Right lobe of liver (tissue), 6 donors: Measurements from ENCODE around the gene ADGRG3. TPM values are rescaled to one million over a fixed set of nuclear protein-coding genes. Genes with fewer than 3 reads are reported as not detected.

Experiments used
- ATAC-seq, 4 donors: fragments of 200-7000 bp; cut with Tn5 transposase; one replicate each; pipeline ENCODE4 v1.9.1; 2020; ENCODE audit warnings: mild to moderate bottlenecking in 4 of 4, moderate library complexity in 4 of 4
- DNase-seq, 3 donors: peaks; one replicate each; pipeline ENCODE4 v3.0.0-alpha.2; 2020
- H3K27ac ChIP-seq, 3 donors: fragments of 200-600 bp; one replicate each; pipeline ENCODE4 v1.8.0; 2022
- H3K27me3 ChIP-seq, 2 donors: fragments of 200-600 bp; one replicate each; pipeline ENCODE4 v1.8.0; 2022
- H3K36me3 ChIP-seq, 4 donors: fragments of 200-600 bp; sonication (generic) in 1 of 4; one replicate each; pipeline versions ENCODE4 v1.5.1 to v1.8.0; 2017 to 2022; ENCODE audit warnings: control low read depth in 1 of 4
- H3K4me1 ChIP-seq, 4 donors: fragments of 200-600 bp; sonication (generic) in 1 of 4; one replicate each; pipeline versions ENCODE4 v1.5.1 to v1.8.0; 2017 to 2022; ENCODE audit warnings: control low read depth in 1 of 4
- H3K4me3 ChIP-seq, 3 donors: fragments of 200-600 bp; one replicate each; pipeline ENCODE4 v1.8.0; 2022
- H3K9me3 ChIP-seq, 4 donors: fragments of 200-600 bp; sonication (generic) in 1 of 4; one replicate each; pipeline versions ENCODE4 v1.5.1 to v1.8.0; 2017 to 2022; ENCODE audit warnings: control low read depth in 1 of 4
- CTCF ChIP-seq, 4 donors: fragments of 200-600 bp in 3 of 4; fragments of 450-650 bp in 1 of 4; IDR thresholded peaks; one replicate each; pipeline versions ENCODE4 v1.5.1 to v1.8.0; 2016 to 2022; ENCODE audit warnings: antibody characterized with exemption in 4 of 4, mild to moderate bottlenecking in 2 of 4
- POLR2A ChIP-seq: fragments of 450-650 bp; IDR thresholded peaks from one replicate; pipeline ENCODE4 v1.6.1; 2017; ENCODE audit warnings: antibody characterized with exemption, mild to moderate bottlenecking
- WGBS: methylation state at CpG from one replicate; pipeline ENCODE4 v1.1.6; 2018; ENCODE audit warnings: low coverage, low lambda C conversion rate; ENCODE audit not compliant: insufficient coverage; ENCODE audit errors: missing lambda C conversion rate; 5-methylcytosine and 5-hydroxymethylcytosine counted together
- intact Hi-C, 2 donors: fragments of 100-400 bp; cut with DNase I; formaldehyde crosslinking; loops; one replicate each; pipeline versions ENCODE4 v1.11.2 to v1.14.1; 2022
- total RNA-seq, 6 experiments: library from RNA; depleted of rRNA in 2 of 6; stranded (reverse); fragments of >200 nt in 2 of 6; fragmentation: NEBNext Ultra II Directional in 3 of 6; extraction: Animal tissue kit (Norgen Biotek cat#: 25700) in 3 of 6; gene quantifications; one replicate each; pipeline versions ENCODE4 v1.1.0 to v1.2.4, GENCODE V29; 2016 to 2023
- donor health status: DM: no; HTN: yes; CAD: no.
- donor health status: DM: no; HTN: no; CAD: no.
- donor health status: DM: no; HTN: no; CAD: no.
- donor health status: DM: no; HTN: yes; CAD: no.
- donor health status: DM: no; HTN: yes; CAD: no.

Gene ADGRG3
- total RNA-seq, 6 experiments from 2014 or later = 0.37 to 1.6 (median 0.83) TPM

DNA sequence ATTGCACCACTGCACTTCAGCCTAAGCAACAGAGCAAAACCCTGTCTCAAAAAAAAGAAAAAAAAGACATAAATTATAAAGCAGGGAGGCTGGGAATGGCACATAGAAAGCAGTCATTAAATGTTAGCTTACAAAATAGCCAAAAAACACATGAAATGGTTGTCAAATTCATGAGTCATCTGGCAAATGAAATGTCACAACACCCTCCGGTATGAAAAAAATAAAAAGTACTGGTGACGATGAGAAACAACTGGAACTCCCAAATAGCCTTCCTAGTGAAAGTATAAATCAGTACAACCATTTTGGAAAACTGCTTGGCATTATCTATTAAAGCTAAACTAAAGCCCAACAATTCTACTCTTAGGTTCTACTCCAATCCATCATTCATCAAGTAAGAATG is 63.9 kb downstream of the ADGRG3 start:
- Histone ChIP-seq H3K4me3 (no peak overlapping the region), H3K9me3 (no peaks in the 10 kb centered on the region), H3K27me3 (no peaks in the 10 kb centered on the region), H3K36me3 (no peaks in the 10 kb centered on the region), H3K27ac (no peak overlapping the region), H3K4me1 (peaks cover 0 to 17% (median 5%) of the 10 kb centered on the region in 4 donors)
- intact Hi-C loops = no loop called here
- 50% methylated on average over 2 of the region's 2 CpGs for WGBS
- TF ChIP-seq POLR2A (no peak), CTCF (IDR thresholded peaks at IDR 0.05) (no peak)
- ATAC-seq = no peak
- DNase-seq = no peak

DNA sequence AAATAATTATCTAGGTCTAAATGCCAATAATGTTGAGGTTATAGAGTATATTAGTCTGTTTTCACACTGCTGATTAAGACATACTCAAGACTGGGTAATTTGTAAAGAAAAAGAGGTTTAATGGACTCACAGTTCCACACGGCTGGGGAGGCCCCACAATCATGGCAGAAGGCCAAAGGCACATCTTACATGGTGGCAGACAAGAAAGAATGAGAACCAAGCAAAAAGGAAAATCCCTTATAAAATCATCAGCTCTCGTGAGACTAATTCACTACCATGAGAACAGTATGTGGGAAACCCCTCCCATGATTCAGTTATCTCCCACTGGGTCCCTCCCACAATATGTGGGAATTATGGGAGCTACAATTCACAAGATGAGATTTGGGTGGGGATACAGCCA is 64.6 kb downstream of the ADGRG3 start:
- no peak for DNase-seq
- no peak for TF ChIP-seq POLR2A
- TF ChIP-seq CTCF (IDR thresholded peaks at IDR 0.05) = no peak
- Histone ChIP-seq H3K27me3 (no peaks in the 10 kb centered on the region), H3K36me3 (no peaks in the 10 kb centered on the region), H3K4me3 (no peak overlapping the region), H3K9me3 (no peaks in the 10 kb centered on the region), H3K4me1 (peaks cover 0 to 19% (median 5%) of the 10 kb centered on the region in 4 donors), H3K27ac (no peak overlapping the region)
- ATAC-seq = no peak
- 80% methylated on average over 2 of the region's 2 CpGs for WGBS
- intact Hi-C loops = no loop called here

DNA sequence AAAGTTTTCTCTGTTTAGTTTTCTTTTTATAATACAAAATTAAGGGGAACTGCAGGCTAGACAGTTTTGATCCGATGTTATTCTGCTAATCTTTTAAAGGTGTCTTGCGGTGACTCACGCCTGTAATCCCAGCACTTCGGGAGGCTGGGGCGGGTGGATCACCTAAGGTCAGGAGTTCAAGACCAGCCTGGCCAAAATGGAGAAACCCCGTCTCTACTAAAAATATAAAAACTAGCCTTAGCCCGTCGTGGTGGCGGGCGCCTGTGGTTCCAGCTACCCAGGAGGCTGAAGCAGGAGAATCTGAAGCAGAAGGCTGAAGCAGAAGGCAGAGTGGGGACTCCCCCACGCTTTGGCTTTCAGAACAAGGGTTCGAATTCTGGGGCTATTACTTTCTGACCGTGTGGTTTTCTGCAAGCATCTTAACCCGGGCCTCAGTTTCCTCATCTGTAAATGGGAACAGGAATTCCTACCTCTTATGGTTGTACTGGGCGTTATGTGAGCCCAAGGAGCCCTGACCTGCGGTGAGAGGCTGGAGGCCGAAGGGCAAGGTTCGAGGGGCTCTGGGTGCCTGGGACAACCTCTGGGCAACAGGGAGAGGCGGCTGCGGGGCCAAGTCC is 66.3 kb downstream of the ADGRG3 start:
- DNase-seq = no peak
- intact Hi-C loops = no loop called here

GRCh38 chr16:57734925-57735754 is 67.0 kb downstream of the ADGRG3 start:
- TF ChIP-seq CTCF (IDR thresholded peaks at IDR 0.05) (no peak), POLR2A (peak; percentile 50)
- ATAC-seq = peak; percentile 87 to 95 (median 92)
- H3K36me3 ChIP-seq = no peaks in the 10 kb centered on the region

More for the DNA sequence above, 66.3 kb downstream of the ADGRG3 start:
- Histone ChIP-seq H3K9me3 (no peaks in the 10 kb centered on the region), H3K27ac (peak overlapping the region; percentile 82 to 86 (median 83)), H3K4me1 (peaks cover 0 to 19% (median 5%) of the 10 kb centered on the region in 4 donors), H3K4me3 (peak overlapping the region; percentile 59 to 98 (median 80)), H3K36me3 (no peaks in the 10 kb centered on the region), H3K27me3 (no peaks in the 10 kb centered on the region)
- ATAC-seq = peak; percentile 0 to 27 (median 2)
- no peak for TF ChIP-seq CTCF (IDR thresholded peaks at IDR 0.05)
- no peak for TF ChIP-seq POLR2A
- 51% methylated on average over 18 of the region's 20 CpGs for WGBS

More at GRCh38 chr16:57734925-57735754, 67.0 kb downstream of the ADGRG3 start:
- under 1% methylated on average over 29 of the region's 45 CpGs for WGBS
- peak overlapping the region; percentile 82 to 86 (median 83) for H3K27ac ChIP-seq
- H3K4me1 ChIP-seq = peaks cover 0 to 19% (median 5%) of the 10 kb centered on the region in 4 donors
- H3K4me3 ChIP-seq = peak overlapping the region; percentile 80 to 98 (median 87)
- no peaks in the 10 kb centered on the region for H3K9me3 ChIP-seq
- intact Hi-C loops = no loop called here
- peak; percentile 98 for DNase-seq
- H3K27me3 ChIP-seq = no peaks in the 10 kb centered on the region
